Progenitor cell of endocrine pancreas (in vitro differentiated cells): Measurements from ENCODE around the gene SLC34A3. TPM values are rescaled to one million over a fixed set of nuclear protein-coding genes. Genes with fewer than 3 reads are reported as not detected.

ENCODE experiments used
- DNase-seq: peaks from one replicate; pipeline ENCODE4 v3.0.0; 2021; ENCODE audit warnings: low spot score; ENCODE audit not compliant: unreplicated experiment
- H3K27ac Mint-ChIP-seq: 2 replicates; pipeline ENCODE4 v1.8.0; 2021; ENCODE audit warnings: mild to moderate bottlenecking, moderate library complexity, mixed read lengths
- H3K27me3 Mint-ChIP-seq: 2 replicates; pipeline ENCODE4 v1.8.0; 2021; ENCODE audit warnings: mixed read lengths
- H3K36me3 Mint-ChIP-seq: 2 replicates; pipeline ENCODE4 v1.8.0; 2022; ENCODE audit warnings: mixed read lengths; ENCODE audit not compliant: insufficient read depth
- H3K4me1 Mint-ChIP-seq: 2 replicates; pipeline ENCODE4 v1.8.0; 2021; ENCODE audit warnings: low read depth, mixed read lengths
- H3K4me3 Mint-ChIP-seq: 2 replicates; pipeline ENCODE4 v1.8.0; 2021; ENCODE audit warnings: low read depth, mild to moderate bottlenecking, moderate library complexity, mixed read lengths
- H3K9me3 Mint-ChIP-seq: 2 replicates; pipeline ENCODE4 v1.8.0; 2021; ENCODE audit warnings: low read depth, mixed read lengths
- long read RNA-seq: library from polyadenylated mRNA; unstranded; transcript quantifications from one replicate; pipeline ENCODE4 v2.0.0, GENCODE V29; 2020
- total RNA-seq: library from RNA; stranded (reverse); gene quantifications from 2 replicates; pipeline ENCODE4 v1.2.1, GENCODE V29; 2021
- TF ChIP-seq, protein P1 (sequence below): fragments of 200-600 bp; sonication (generic); IDR thresholded peaks from one replicate; pipeline ENCODE4 v1.5.0; 2021; ENCODE audit warnings: antibody characterized with exemption, mild to moderate bottlenecking; ENCODE audit not compliant: unreplicated experiment

Gene SLC34A3
- 0.26 and 0.27 TPM in 2 replicates for total RNA-seq
- long read RNA-seq, result 0 reads

DNA sequence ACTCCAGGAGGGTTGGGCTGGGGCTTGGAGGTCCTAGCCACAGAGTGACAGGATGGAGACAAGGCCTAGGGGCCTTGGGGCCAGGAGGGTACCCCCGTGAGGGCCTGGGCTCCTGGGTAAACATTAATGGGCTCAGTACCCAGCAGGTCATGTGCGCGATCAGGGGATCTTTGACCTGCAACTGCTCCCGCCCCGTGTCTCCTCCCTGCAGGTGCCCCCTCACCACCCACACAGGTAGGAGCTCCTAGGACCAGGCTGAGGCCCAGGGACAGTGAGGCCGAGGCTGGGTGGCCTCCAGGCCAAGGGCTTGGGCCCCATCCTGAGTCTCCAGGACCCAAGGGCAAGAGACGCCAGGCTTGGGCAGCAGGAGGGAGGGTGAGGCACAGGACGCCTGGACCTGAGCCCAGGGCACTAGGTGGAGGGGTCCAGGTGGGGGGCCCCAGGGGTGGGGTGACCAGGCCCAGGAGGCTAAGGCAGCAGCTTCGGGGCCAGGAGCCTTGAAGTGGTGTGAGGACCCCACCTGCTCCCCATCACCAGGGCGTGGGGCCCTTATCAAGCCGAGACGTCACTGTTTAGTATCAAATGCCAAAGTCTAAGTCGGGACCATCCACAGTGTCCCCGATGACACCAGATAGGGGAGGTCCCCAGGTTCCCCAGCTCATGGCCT, at the start of gene SLC34A3:
Gene SLC34A3 (plus strand): TSS at position 197 of the 667 bp plus-strand sequence. CDS start 802 bp downstream, outside the sequence.
- Mint-ChIP-seq H3K36me3 (no peaks in the 10 kb centered on the region), H3K4me3 (no peak within 1 kb of the TSS), H3K27ac (no peak within 1 kb of the TSS), H3K9me3 (no peaks in the 10 kb centered on the region), H3K27me3 (no peaks in the 10 kb centered on the region), H3K4me1 (peaks cover 13% of the 10 kb centered on the region)
- TF ChIP-seq, protein P1, sequence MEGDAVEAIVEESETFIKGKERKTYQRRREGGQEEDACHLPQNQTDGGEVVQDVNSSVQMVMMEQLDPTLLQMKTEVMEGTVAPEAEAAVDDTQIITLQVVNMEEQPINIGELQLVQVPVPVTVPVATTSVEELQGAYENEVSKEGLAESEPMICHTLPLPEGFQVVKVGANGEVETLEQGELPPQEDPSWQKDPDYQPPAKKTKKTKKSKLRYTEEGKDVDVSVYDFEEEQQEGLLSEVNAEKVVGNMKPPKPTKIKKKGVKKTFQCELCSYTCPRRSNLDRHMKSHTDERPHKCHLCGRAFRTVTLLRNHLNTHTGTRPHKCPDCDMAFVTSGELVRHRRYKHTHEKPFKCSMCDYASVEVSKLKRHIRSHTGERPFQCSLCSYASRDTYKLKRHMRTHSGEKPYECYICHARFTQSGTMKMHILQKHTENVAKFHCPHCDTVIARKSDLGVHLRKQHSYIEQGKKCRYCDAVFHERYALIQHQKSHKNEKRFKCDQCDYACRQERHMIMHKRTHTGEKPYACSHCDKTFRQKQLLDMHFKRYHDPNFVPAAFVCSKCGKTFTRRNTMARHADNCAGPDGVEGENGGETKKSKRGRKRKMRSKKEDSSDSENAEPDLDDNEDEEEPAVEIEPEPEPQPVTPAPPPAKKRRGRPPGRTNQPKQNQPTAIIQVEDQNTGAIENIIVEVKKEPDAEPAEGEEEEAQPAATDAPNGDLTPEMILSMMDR, result no peak
- no peak for DNase-seq

DNA sequence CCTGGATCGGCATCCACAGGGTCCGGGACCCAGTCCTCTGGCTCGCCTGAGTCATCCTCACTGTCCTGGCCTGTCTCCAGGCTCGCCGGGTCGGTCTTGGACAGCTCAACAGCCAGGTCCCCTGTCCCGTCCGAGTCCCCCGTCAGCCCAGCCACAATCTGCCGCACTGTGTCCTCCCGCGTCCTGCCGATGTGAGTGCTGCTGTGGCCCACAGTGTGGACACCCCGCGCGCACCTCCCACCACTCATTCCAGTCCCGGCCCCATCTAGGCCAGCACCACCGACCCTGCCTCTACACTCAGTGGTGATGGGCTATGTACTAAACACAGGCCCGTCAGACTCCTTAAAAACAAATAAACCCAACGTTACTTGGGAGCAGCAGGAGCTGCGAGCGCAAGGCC, 49.0 kb upstream of the SLC34A3 start:
- DNase-seq, result no peak
- H3K9me3 Mint-ChIP-seq, result no peaks in the 10 kb centered on the region
- no peak overlapping the region for H3K27ac Mint-ChIP-seq
- H3K36me3 Mint-ChIP-seq, result peaks cover 9% of the 10 kb centered on the region
- H3K27me3 Mint-ChIP-seq, result no peaks in the 10 kb centered on the region
- no peak overlapping the region for H3K4me3 Mint-ChIP-seq
- TF ChIP-seq, protein P1, result no peak
- peaks cover under 1% of the 10 kb centered on the region for H3K4me1 Mint-ChIP-seq

DNA sequence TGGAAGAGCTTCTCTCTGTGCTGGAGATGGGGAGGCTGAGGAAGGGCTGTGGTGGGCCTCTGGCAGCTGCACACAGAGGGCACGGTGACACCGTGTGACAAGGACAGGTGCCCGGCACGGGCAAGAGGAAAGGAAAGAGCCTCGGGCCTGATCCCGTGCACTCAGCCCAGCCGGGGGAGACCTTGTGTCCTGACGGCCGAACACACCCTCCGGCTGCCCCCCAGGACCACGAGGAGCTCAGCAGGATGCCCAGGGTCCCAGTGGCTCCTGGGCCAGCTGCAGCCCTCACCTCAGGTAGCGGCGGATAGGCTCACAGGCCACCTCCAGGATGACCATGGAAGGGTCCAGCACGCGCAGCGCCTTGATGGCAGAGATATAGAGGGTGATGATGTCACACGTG, 47.9 kb upstream of the SLC34A3 start:
- Mint-ChIP-seq H3K9me3 (no peaks in the 10 kb centered on the region), H3K36me3 (peaks cover 4% of the 10 kb centered on the region), H3K27me3 (no peaks in the 10 kb centered on the region), H3K4me3 (no peak overlapping the region), H3K4me1 (peaks cover 7% of the 10 kb centered on the region), H3K27ac (no peak overlapping the region)
- TF ChIP-seq, protein P1, result no peak
- DNase-seq, result no peak

DNA sequence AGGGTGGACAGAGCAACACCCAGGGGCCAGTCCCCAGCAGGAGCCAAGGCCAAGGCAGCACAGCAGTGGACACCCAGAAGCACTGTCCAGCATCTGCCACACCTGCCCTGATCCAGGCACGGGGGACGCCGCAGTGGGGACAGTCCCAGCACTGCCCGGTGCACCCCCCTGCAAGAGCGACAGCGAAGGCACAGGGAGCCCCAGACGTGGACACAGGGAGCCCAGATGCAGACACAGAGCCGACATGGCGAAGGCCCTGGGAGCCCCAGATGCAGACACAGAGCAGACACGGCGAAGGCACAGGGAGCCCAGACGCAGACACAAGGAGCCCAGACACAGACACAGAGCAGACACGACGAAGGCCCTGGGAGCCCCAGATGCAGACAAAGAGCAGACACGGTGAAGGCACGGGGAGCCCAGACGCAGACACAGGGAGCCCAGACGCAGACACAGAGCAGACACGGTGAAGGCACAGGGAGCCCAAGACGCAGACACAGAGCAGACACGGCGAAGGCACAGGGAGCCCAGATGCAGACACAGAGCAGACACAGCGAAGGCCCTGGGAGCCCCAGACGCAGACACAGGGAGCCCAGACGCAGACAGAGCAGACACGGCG, 46.6 kb upstream of the SLC34A3 start:
- no peak for DNase-seq
- H3K36me3 Mint-ChIP-seq, result peaks cover 4% of the 10 kb centered on the region
- H3K9me3 Mint-ChIP-seq, result no peaks in the 10 kb centered on the region
- peaks cover 9% of the 10 kb centered on the region for H3K4me1 Mint-ChIP-seq
- TF ChIP-seq, protein P1, result no peak
- H3K27me3 Mint-ChIP-seq, result no peaks in the 10 kb centered on the region
- no peak overlapping the region for H3K27ac Mint-ChIP-seq
- peak overlapping the region; percentile 16 for H3K4me3 Mint-ChIP-seq

DNA sequence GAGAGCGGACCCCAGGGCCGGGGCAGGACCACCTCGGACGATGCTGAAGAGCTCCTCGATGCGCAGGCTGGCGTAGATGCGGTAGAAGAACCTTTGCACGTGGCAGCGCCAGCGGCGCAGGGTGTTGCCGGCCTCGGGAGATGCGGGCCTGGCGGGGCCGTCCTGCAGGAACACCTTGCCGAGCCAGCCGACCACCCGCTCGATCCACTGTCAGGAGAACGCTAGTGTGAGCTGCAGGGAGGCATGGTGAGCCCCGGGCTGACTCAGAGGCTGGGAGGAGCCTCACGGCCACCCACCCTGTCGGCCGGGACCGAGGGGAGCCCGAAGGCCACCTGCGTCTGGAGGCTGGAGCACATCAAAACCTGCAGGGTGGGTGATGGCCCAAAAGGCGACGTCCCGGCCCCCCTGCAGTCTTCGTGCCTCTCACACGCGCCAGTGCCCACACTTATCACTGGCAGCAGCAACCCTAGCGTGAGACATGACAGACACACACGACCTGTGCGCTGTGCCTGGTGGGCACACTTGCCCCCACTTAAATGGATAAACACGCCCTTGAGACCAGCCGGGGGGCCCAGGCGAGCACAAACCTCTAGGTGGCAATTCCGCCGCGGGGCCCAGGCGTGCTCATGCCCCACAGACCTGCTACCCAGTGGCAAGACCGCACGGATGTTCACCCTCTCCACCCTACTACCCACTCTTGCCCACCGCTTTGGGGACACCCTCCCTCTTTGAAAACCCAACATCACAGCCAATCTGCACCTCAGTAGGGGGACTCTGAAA, 45.6 kb upstream of the SLC34A3 start:
- Mint-ChIP-seq H3K36me3 (peaks cover 4% of the 10 kb centered on the region), H3K4me3 (no peak overlapping the region), H3K9me3 (no peaks in the 10 kb centered on the region), H3K4me1 (peaks cover 15% of the 10 kb centered on the region), H3K27me3 (no peaks in the 10 kb centered on the region), H3K27ac (no peak overlapping the region)
- DNase-seq, result no peak
- TF ChIP-seq, protein P1, result no peak
